ENCODE data around the gene SLC5A5. TPM values are rescaled to one million over a fixed set of nuclear protein-coding genes. Genes with fewer than 3 reads are reported as not detected.

SLC5A5 gene
- total and polyA plus RNA-seq, 2 of the 8 experiments (the other 6 are each of a cell fraction or from before 2014, with no cell fraction given): 1.5 to 1.8 TPM

GRCh38 chr19:17866312-17866963 is 5.3 kb upstream of the SLC5A5 start:
- H2AFZ ChIP-seq (ENCODE audit: low read length): no peak overlapping the region
- POLR2A ChIA-PET (ENCODE audit: partially characterized antibody): interaction anchor here (0.8 to 20.2 kb wide), 22 partner anchors 12 to 436 kb away, joined by 3 to 392 read pairs (median 4); partner anchors contain the start of genes B3GNT3, CCDC124, JAK3 and TMEM221
- FAIRE-seq: no peak

More at GRCh38 chr19:17866312-17866963, 5.3 kb upstream of the SLC5A5 start:
- Histone ChIP-seq H3K27me3 (replicated peaks in 1 of 4; ENCODE audit: control insufficient read depth in 3 of 4, extremely low read depth in 1 of 4, insufficient read depth in 3 of 4, low read length in 3 of 4) (peaks cover 0 to 3% (median under 1%) of the 10 kb centered on the region in 4 experiments; a peak in 1 of 7 replicates), H3K4me1 (replicated peaks in 1 of 4; ENCODE audit: control insufficient read depth in 3 of 4, insufficient read depth in 4 of 4, low read length in 3 of 4) (peaks cover 0 to 12% (median 10%) of the 10 kb centered on the region in 4 experiments; a peak in 6 of 7 replicates), H2BK20ac (ENCODE audit: low read length) (no peak overlapping the region), H3K18ac (ENCODE audit: extremely low read depth, low read length) (0 out of 2 replicates have a peak overlapping the region, but pooled peaks have one; percentile 32), H3K14ac (ENCODE audit: insufficient read length) (no peak overlapping the region), H2BK5ac (ENCODE audit: low read depth, low read length) (no peak overlapping the region), H3K36me3 (ENCODE audit: control insufficient read depth in 2 of 4, insufficient read depth in 4 of 4, low read length in 3 of 4) (peaks cover 29 to 41% (median 32%) of the 10 kb centered on the region in 4 experiments), H3K27ac (ENCODE audit: low read depth, low read length) (no peak overlapping the region), H2BK12ac (ENCODE audit: low read depth, low read length) (no peak overlapping the region), H3K4ac (replicated peaks; ENCODE audit: insufficient read length, low read depth, low read length) (no peak overlapping the region), H4K20me1 (replicated peaks in 1 of 2; ENCODE audit: control insufficient read depth in 1 of 2, insufficient read depth in 2 of 2, low read length in 2 of 2) (peaks cover 9 to 19% of the 10 kb centered on the region in 2 experiments), H3K9me3 (ENCODE audit: insufficient read depth in 2 of 2, low read depth in 1 of 2, low read length in 1 of 2) (no peaks in the 10 kb centered on the region; a peak in 1 of 4 replicates), H2AK5ac (ENCODE audit: low read depth, low read length) (peak overlapping the region; percentile 55; the same call in 1 of the 2 replicates), H3K9ac (replicated peaks in 1 of 4; ENCODE audit: extremely low read depth in 1 of 4, low read depth in 3 of 4, low read length in 3 of 4) (no peak overlapping the region), H3K79me1 (ENCODE audit: low read depth, low read length) (0 out of 2 replicates have a peak, but pooled peaks cover 4% of the 10 kb centered on the region), H3K23me2 (ENCODE audit: low read depth, low read length) (peaks cover 9% of the 10 kb centered on the region), H3K56ac (replicated peaks; ENCODE audit: insufficient read length, low read depth, low read length) (peak overlapping the region; percentile 3), H4K8ac (ENCODE audit: extremely low read depth, insufficient read depth, low read length) (no peak overlapping the region), H3K4me2 (ENCODE audit: insufficient read depth in 1 of 2, low read depth in 2 of 2, low read length in 2 of 2) (no peak overlapping the region), H2BK120ac (replicated peaks; ENCODE audit: low read depth, low read length) (no peak overlapping the region), H4K91ac (replicated peaks; ENCODE audit: insufficient read length, low read length) (no peak overlapping the region), H3K79me2 (ENCODE audit: control insufficient read depth in 1 of 2, insufficient read depth in 2 of 2, low read length in 2 of 2) (peaks cover 3 to 11% of the 10 kb centered on the region in 2 experiments; a peak in 3 of 4 replicates), H2BK15ac (ENCODE audit: low read length) (peak overlapping the region; percentile 46; the same call in 1 of the 2 replicates), H3K23ac (ENCODE audit: insufficient read length) (no peak overlapping the region), H4K5ac (ENCODE audit: insufficient read length, low read depth, low read length) (no peak overlapping the region), H3K4me3 (ENCODE audit: extremely low read depth in 1 of 4, insufficient read depth in 2 of 4, low read depth in 3 of 4, low read length in 4 of 4) (no peak overlapping the region)
- peak in 1 of 2 experiments; percentile 49 for DNase-seq (ENCODE audit: low read depth in 1 of 2, low spot score in 2 of 2)
- WGBS, 2 experiments (ENCODE audit: extremely low coverage in 1 of 2, insufficient coverage in 1 of 2, insufficient read length in 1 of 2, insufficient replicate concordance in 2 of 2, low coverage in 1 of 2, low lambda C conversion rate in 2 of 2, missing lambda C conversion rate in 1 of 2): 88 to 100% methylated on average over 3 to 7 of the region's 8 CpGs
- TF ChIP-seq HDAC2 (IDR thresholded peaks at IDR 0.05; ENCODE audit: borderline replicate concordance in 1 of 2, low read depth in 2 of 2, low read length in 2 of 2): no peak
- no peak for TF ChIP-seq KDM1A (IDR thresholded peaks at IDR 0.05; ENCODE audit: borderline replicate concordance, low read length)
- peak; percentile 7; the same call in 1 of the 2 replicates for TF ChIP-seq POLR2AphosphoS5 (IDR thresholded peaks at IDR 0.05; ENCODE audit: low read depth, low read length)
- no peak for TF ChIP-seq CBX8 (IDR thresholded peaks at IDR 0.05; ENCODE audit: borderline replicate concordance, low read depth, low read length)
- TF ChIP-seq HDAC6 (IDR thresholded peaks at IDR 0.05; ENCODE audit: low read depth, low read length): no peak
- TF ChIP-seq PHF8 (conservative IDR thresholded peaks at IDR 0.05; ENCODE audit: low read depth, low read length): no peak
- no peak for TF ChIP-seq POU5F1 (IDR thresholded peaks at IDR 0.05; ENCODE audit: low read depth, low read length)
- TF ChIP-seq TAF1 (IDR thresholded peaks at IDR 0.05; ENCODE audit: low read depth, low read length): no peak
- CTCF ChIA-PET (ENCODE audit: partially characterized antibody): interaction anchor here (0.9 to 1.8 kb wide), 4 partner anchors 11 to 72 kb away, joined by 3 to 5 read pairs (median 4); partner anchors contain the start of gene CCDC124
